GM23338 (cell line): Measurements from ENCODE around the gene FAM111A.

Experiments
- CTCF ChIP-seq, 2 experiments: fragments of 200-600 bp in 1 of 2; sonication (generic) in 1 of 2; conservative IDR thresholded peaks; 2 replicates each; pipeline versions ENCODE4 v1.5.1 to v1.6.1; 2016 to 2017; ENCODE audit warnings: antibody characterized with exemption in 2 of 2, low read depth in 2 of 2, mild to moderate bottlenecking in 2 of 2, moderate library complexity in 1 of 2
- ETS1 ChIP-seq: IDR thresholded peaks from 2 replicates; pipeline ENCODE4 v1.6.1; 2016; ENCODE audit warnings: antibody characterized with exemption
- EZH2 ChIP-seq: fragments of 200-600 bp; sonication (generic); IDR thresholded peaks from one replicate; pipeline ENCODE4 v1.8.0; 2017; ENCODE audit warnings: antibody characterized with exemption, mild to moderate bottlenecking, low read depth; ENCODE audit not compliant: unreplicated experiment
- EZH2phosphoT487 ChIP-seq: fragments of 200-600 bp; sonication (generic); IDR thresholded peaks from one replicate; pipeline ENCODE4 v1.8.1; 2018; ENCODE audit warnings: antibody characterized with exemption; ENCODE audit not compliant: unreplicated experiment
- POLR2AphosphoS5 ChIP-seq: IDR thresholded peaks from 2 replicates; pipeline ENCODE4 v1.6.1; 2016; ENCODE audit warnings: antibody characterized with exemption, low read depth

- no peak for TF ChIP-seq EZH2
- TF ChIP-seq CTCF (conservative IDR thresholded peaks at IDR 0.05; ENCODE audit: low read depth in 2 of 2), result no peak
- TF ChIP-seq POLR2AphosphoS5, result no peak
- no peak for TF ChIP-seq ETS1
- TF ChIP-seq EZH2phosphoT487, result no peak
Measured at GRCh38 chr11:59137190-59137589, 5.5 kb upstream of the FAM111A start.
